Activated CD8-positive, alpha-beta memory T cell treated with anti-CD3 and anti-CD28 coated beads, Interleukin-2, amount 50 U/mL, for 1 hour (primary cell): ENCODE data around the gene XKR7.

Source experiments
- DNase-seq: peaks from one replicate; pipeline ENCODE4 v3.0.0-alpha.2; 2020; ENCODE audit errors: extremely low read depth

The XKR7 gene

DNA sequence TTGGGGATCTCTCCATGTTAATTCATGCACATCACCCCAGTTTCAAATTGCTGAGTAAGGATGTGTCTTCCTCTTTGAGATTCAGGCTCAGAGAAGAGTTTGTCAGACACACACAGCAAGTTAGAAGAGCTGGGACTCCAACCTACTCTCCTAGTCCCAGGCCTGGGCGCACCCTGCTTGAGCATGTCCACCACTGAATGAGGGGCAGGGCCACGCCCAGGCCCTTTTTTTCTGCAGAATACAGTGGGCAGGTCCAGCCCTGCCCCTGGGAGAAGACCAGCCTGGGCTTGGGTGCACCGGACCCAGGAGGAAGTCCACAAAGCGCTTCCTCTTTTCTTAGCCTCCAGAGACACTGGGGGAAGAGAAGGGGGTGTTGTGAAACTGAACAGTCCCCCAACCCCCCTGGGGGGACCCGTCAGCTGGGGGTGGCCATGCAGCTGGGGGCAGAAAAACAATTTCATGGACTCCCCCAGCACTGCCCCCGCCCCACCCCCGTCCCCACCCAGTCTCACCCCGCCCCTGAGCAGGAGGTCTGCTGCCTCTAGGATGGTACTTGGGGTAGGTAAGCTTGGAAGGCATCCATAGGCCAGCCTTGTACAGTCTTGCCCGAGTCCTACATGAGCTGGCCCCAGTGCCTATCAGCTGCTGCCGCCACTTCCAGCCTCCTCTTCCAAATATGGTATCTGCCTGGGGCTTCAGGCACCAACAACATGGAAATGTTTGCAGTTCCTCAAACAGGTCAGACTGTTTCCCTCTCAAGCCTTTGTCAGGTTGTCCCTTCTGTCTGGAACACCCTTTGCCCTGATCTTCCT is 72.4 kb downstream of the XKR7 start:
- no peak for DNase-seq

DNA sequence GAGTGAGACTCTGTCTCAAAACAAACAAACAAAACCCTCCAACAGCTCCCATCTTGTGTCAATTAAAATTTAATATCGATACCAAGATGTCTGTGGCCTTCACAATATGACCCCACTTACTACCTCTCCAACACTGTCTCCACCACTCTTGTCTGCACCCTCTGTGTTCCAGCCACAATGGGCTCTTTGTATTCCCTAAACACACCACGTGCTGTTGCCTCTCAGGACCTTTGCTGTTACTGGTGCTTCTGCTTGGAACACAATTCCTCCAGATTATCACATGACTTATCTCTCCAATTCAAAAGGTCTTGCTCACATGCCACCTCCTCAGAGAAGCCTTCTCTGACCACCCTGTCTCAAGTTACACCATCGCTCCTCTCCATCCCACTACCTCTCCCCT is 78.0 kb downstream of the XKR7 start:
- DNase-seq, result no peak

DNA sequence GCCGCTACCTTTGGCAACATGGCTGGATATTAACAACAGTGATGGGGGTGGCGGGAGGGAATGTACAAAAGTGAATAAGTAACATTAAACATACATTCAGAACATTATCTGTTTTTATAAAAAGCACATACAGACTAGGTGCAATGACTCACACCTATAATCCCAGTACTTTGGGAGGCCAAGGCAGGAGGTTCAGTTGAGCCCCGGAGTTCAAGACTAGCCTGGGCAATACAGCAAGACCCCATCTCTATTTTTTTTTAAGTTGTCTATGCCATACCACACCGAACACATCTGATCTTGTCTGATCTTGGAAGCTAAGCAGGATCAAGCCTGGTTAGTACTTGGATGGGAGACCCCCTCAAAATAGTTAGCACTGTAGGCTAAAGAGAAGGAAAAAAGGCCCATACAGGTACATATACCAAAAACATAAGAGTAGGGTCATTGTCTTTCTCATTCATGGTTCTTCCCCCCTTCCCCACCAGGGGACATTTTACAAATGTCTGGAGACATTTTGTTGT is 82.4 kb downstream of the XKR7 start:
- no peak for DNase-seq

DNA sequence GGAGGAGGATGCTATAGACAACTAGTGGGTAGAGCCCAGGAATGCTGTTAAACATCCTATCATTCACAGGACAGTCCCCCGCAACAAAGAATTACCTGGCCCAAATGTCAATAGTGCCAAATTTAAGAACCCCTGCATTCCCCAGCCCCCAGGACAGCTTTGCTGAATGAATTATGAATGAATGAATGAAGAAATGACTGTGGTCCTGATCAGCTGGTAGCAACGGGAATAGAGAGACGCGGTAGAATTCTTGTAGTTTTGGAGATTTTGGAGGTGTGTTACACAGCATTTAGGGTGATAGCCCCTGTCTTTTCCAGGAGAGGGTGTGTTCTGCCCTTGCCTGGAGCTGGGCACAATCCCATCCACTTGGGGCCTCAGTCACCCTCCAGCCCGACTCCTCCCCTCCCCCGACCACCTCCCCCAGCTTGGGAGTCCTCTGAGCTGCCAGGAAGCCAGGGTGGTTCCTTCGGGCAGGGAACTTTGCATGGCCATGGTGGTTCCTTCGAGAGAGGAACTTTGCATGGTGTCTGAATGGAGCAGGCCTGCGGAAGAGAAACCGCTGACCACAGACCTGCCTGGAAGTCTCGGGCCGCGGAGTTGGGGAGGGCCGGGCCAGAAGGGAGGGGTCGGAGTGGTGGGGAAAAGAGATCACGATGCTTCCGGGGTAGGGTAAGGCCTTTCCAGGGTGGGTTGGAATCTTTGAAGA is 83.1 kb downstream of the XKR7 start:
- DNase-seq, result no peak

DNA sequence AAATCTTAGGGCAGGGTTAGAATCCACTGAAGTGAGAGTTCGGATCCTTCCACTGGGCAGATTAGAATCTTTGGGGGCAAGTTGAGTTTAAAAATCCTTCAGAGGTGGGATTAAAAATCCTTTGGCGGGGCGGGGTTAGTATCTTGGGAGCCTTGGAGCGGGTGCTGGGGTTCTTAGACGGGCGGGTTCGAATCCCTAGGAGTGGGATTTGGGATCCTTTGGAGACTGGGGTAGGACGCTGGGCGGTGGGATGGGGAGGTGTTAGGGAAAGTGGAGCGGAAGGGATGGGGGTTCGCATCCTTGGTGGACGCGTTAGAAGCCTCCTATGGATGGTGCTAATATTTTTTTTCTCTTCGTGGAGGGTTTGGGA is 83.8 kb downstream of the XKR7 start:
- no peak for DNase-seq

GRCh38 chr20:32052090-32052777 is 84.3 kb downstream of the XKR7 start, which contains the start of gene HCK:
Gene HCK (plus strand): TSS chr20:32052242.
- DNase-seq, result no peak

GRCh38 chr20:32052778-32053362 is 84.9 kb downstream of the XKR7 start:
- no peak for DNase-seq
